Testis (tissue), 2 donors: Measurements from ENCODE around the gene ZP4.

Experiments used
- POLR2A ChIP-seq: fragments of 450-650 bp; IDR thresholded peaks from one replicate; pipeline ENCODE4 v1.6.1; 2017; ENCODE audit warnings: antibody characterized with exemption, mild to moderate bottlenecking, moderate library complexity
- TF ChIP-seq, protein P1 (sequence below), 3 experiments: fragments of 450-650 bp in 2 of 3; fragments of 200-600 bp in 1 of 3; sonication (generic) in 1 of 3; IDR thresholded peaks; one replicate each; pipeline ENCODE4 v1.5.1; 2016 to 2019; ENCODE audit warnings: antibody characterized with exemption in 3 of 3, mild to moderate bottlenecking in 2 of 3, moderate library complexity in 1 of 3

DNA sequence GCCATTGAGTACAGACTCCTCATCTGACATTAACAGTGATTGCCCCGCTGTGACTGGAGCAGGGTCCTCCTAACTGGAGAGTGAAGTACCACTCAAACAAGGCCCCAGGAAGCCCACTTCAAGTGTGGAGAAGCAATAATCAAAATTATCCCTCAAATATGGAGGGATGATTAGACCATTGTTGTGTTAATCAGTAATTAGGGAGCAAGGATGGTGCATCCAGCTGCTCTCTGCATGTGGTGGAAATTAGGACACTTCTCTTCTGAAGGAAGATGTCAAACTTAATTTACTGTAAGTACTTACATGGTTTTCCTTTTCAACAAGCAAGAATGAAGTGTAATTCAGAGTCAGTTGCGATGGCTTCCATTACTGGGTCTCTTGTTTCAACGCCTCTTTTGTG lies 3.4 kb upstream of the ZP4 start:
- TF ChIP-seq POLR2A: no peak
- TF ChIP-seq, protein P1, sequence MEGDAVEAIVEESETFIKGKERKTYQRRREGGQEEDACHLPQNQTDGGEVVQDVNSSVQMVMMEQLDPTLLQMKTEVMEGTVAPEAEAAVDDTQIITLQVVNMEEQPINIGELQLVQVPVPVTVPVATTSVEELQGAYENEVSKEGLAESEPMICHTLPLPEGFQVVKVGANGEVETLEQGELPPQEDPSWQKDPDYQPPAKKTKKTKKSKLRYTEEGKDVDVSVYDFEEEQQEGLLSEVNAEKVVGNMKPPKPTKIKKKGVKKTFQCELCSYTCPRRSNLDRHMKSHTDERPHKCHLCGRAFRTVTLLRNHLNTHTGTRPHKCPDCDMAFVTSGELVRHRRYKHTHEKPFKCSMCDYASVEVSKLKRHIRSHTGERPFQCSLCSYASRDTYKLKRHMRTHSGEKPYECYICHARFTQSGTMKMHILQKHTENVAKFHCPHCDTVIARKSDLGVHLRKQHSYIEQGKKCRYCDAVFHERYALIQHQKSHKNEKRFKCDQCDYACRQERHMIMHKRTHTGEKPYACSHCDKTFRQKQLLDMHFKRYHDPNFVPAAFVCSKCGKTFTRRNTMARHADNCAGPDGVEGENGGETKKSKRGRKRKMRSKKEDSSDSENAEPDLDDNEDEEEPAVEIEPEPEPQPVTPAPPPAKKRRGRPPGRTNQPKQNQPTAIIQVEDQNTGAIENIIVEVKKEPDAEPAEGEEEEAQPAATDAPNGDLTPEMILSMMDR (IDR thresholded peaks at IDR 0.05): no peak
